ENCODE data around the gene NCDN. TPM values are rescaled to one million over a fixed set of nuclear protein-coding genes. Genes with fewer than 3 reads are reported as not detected.

Gene NCDN
- 6.6 and 13.5 TPM in 2 replicates for total RNA-seq

GRCh38 chr1:35557611-35558373, at the start of gene NCDN:
Gene NCDN (plus strand): TSS chr1:35557799. CDS start chr1:35558191, 392 bp downstream.

GRCh38 chr1:35557118-35557610, 435 bp upstream of the NCDN start, which contains the start of gene KIAA0319L:
Gene KIAA0319L (minus strand): TSS chr1:35557403. CDS start chr1:35554491, 2,912 bp downstream.

GRCh38 chr1:35573198-35574124, 15.9 kb downstream of the NCDN start, which contains the start of gene TFAP2E:
Gene TFAP2E (plus strand): TSS chr1:35573314. CDS start chr1:35573578, 264 bp downstream.

Other genes starting within 250 kb of the NCDN start
- 24.1 and 50.5 TPM in 2 replicates for gene KIAA0319L, start 396 bp upstream of the NCDN start, total RNA-seq
- gene TFAP2E, start 15.5 kb downstream of the NCDN start, total RNA-seq: 0.06 TPM in 1 of 2 replicates, not detected in the other
- 16.2 and 23.3 TPM in 2 replicates for gene PSMB2, start 83.7 kb downstream of the NCDN start, total RNA-seq
- 16.2 and 22.3 TPM in 2 replicates for gene C1orf216, start 161.1 kb downstream of the NCDN start, total RNA-seq
- 15.5 and 24.4 TPM in 2 replicates for gene CLSPN, start 212.2 kb downstream of the NCDN start, total RNA-seq

Data from bladder microvascular endothelial cell (primary cell).